HEK293 (cell line): Measurements from ENCODE around the gene HOXB1.
A peak's percentile ranks its signal among the peaks of the same experiment; 100 is the strongest.

ENCODE experiments used
- CTCF ChIP-seq: fragments of 450-650 bp; formaldehyde crosslinking; IDR thresholded peaks from 2 replicates; pipeline ENCODE4 v1.5.1; 2016; ENCODE audit warnings: missing biosample characterization, missing genetic modification characterization
- EGR2 ChIP-seq: fragments of 450-650 bp; formaldehyde crosslinking; IDR thresholded peaks from 2 replicates; pipeline ENCODE4 v1.5.1; 2016; ENCODE audit warnings: low read depth, missing biosample characterization, missing genetic modification characterization
- GFI1B ChIP-seq: fragments of 450-650 bp; formaldehyde crosslinking; IDR thresholded peaks from 2 replicates; pipeline ENCODE4 v1.5.1; 2016; ENCODE audit warnings: missing biosample characterization, missing genetic modification characterization
- IKZF3 ChIP-seq: fragments of 450-650 bp; IDR thresholded peaks from 2 replicates; pipeline ENCODE4 v1.5.0; 2018; ENCODE audit warnings: missing biosample characterization, mild to moderate bottlenecking, missing genetic modification characterization, moderate library complexity
- KLF1 ChIP-seq: fragments of 450-650 bp; formaldehyde crosslinking; IDR thresholded peaks from 2 replicates; pipeline ENCODE4 v1.5.1; 2016; ENCODE audit warnings: missing biosample characterization, missing genetic modification characterization
- KLF10 ChIP-seq: fragments of 450-650 bp; IDR thresholded peaks from 2 replicates; pipeline ENCODE4 v1.5.1; 2018; ENCODE audit warnings: missing biosample characterization, mild to moderate bottlenecking, missing genetic modification characterization
- PRDM2 ChIP-seq: fragments of 450-650 bp; formaldehyde crosslinking; IDR thresholded peaks from 2 replicates; pipeline ENCODE4 v1.5.1; 2016; ENCODE audit warnings: missing biosample characterization, missing genetic modification characterization, borderline replicate concordance
- REST ChIP-seq: fragments of 450-650 bp; formaldehyde crosslinking; IDR thresholded peaks from 2 replicates; pipeline ENCODE4 v1.5.1; 2016; ENCODE audit warnings: missing biosample characterization, missing genetic modification characterization
- YY1 ChIP-seq: fragments of 450-650 bp; formaldehyde crosslinking; IDR thresholded peaks from 2 replicates; pipeline ENCODE4 v1.5.1; 2018; ENCODE audit warnings: missing biosample characterization, missing genetic modification characterization
- ZBTB21 ChIP-seq: fragments of 450-650 bp; formaldehyde crosslinking; IDR thresholded peaks from 2 replicates; pipeline ENCODE4 v1.5.1; 2017; ENCODE audit warnings: missing biosample characterization, missing genetic modification characterization
- ZBTB48 ChIP-seq: fragments of 450-650 bp; formaldehyde crosslinking; IDR thresholded peaks from 2 replicates; pipeline ENCODE4 v1.5.1; 2016; ENCODE audit warnings: missing biosample characterization, missing genetic modification characterization
- ZFP41 ChIP-seq: fragments of 450-650 bp; formaldehyde crosslinking; IDR thresholded peaks from 2 replicates; pipeline ENCODE4 v1.5.1; 2016; ENCODE audit warnings: missing biosample characterization, missing genetic modification characterization, borderline replicate concordance
- ZIC2 ChIP-seq: fragments of 450-650 bp; formaldehyde crosslinking; IDR thresholded peaks from 2 replicates; pipeline ENCODE4 v1.5.1; 2016; ENCODE audit warnings: missing biosample characterization, missing genetic modification characterization
- ZNF18 ChIP-seq: fragments of 450-650 bp; formaldehyde crosslinking; IDR thresholded peaks from 2 replicates; pipeline ENCODE4 v1.5.1; 2016; ENCODE audit warnings: missing biosample characterization, missing genetic modification characterization
- ZNF184 ChIP-seq: fragments of 450-650 bp; IDR thresholded peaks from 2 replicates; pipeline ENCODE4 v1.5.1; 2018; ENCODE audit warnings: missing biosample characterization, mild to moderate bottlenecking, missing genetic modification characterization
- ZNF280C ChIP-seq: fragments of 450-650 bp; formaldehyde crosslinking; IDR thresholded peaks from 2 replicates; pipeline ENCODE4 v1.5.1; 2016; ENCODE audit warnings: missing biosample characterization, missing genetic modification characterization
- ZNF610 ChIP-seq: fragments of 450-650 bp; formaldehyde crosslinking; IDR thresholded peaks from 2 replicates; pipeline ENCODE4 v1.5.1; 2016; ENCODE audit warnings: missing biosample characterization, missing genetic modification characterization, borderline replicate concordance
- ZNF629 ChIP-seq: fragments of 450-650 bp; formaldehyde crosslinking; IDR thresholded peaks from 2 replicates; pipeline ENCODE4 v1.5.1; 2017; ENCODE audit warnings: missing biosample characterization, missing genetic modification characterization
- ZNF639 ChIP-seq: fragments of 450-650 bp; formaldehyde crosslinking; IDR thresholded peaks from 2 replicates; pipeline ENCODE4 v1.5.1; 2016; ENCODE audit warnings: missing biosample characterization, missing genetic modification characterization
- ZNF777 ChIP-seq: fragments of 450-650 bp; formaldehyde crosslinking; IDR thresholded peaks from 2 replicates; pipeline ENCODE4 v1.5.1; 2017; ENCODE audit warnings: missing biosample characterization, missing genetic modification characterization, borderline replicate concordance
- ZXDB ChIP-seq: fragments of 450-650 bp; formaldehyde crosslinking; IDR thresholded peaks from 2 replicates; pipeline ENCODE4 v1.5.1; 2016; ENCODE audit warnings: missing biosample characterization, missing genetic modification characterization

Gene HOXB1

GRCh38 chr17:48577330-48577945 is 46.6 kb upstream of the HOXB1 start (continued):
- TF ChIP-seq PRDM2 (tag by site-specific recombination) (no peak), ZFP41 (tag by site-specific recombination) (no peak), KLF1 (tag by site-specific recombination) (peak; percentile 68), ZNF639 (tag by site-specific recombination) (peak; percentile 89), YY1 (tag by site-specific recombination) (peak; percentile 80; the same call in 1 of the 2 replicates), IKZF3 (peak; percentile 99), ZNF18 (tag by site-specific recombination) (peak; percentile 98), ZBTB48 (tag by site-specific recombination) (0 out of 2 replicates have a peak, but pooled peaks have one; percentile 9), ZNF184 (tag by site-specific recombination) (peak; percentile 38; the same call in 1 of the 2 replicates), ZNF629 (tag by site-specific recombination) (peak; percentile 89), ZNF280C (no peak), ZIC2 (tag by site-specific recombination) (peak; percentile 92), EGR2 (tag by site-specific recombination) (peak; percentile 96), REST (tag by site-specific recombination) (0 out of 2 replicates have a peak, but pooled peaks have one; percentile 16), ZNF610 (tag by site-specific recombination) (peak; percentile 73; the same call in 1 of the 2 replicates), ZBTB21 (tag by site-specific recombination) (0 out of 2 replicates have a peak, but pooled peaks have one; percentile 42), ZXDB (tag by site-specific recombination) (peak; percentile 97), KLF10 (tag by site-specific recombination) (peak; percentile 85), GFI1B (tag by site-specific recombination) (peak; percentile 89), ZNF777 (no peak), CTCF (tag by site-specific recombination) (no peak)
